Ascending aorta (tissue), 2 donors: Measurements from ENCODE around the gene CD40. TPM values are rescaled to one million over a fixed set of nuclear protein-coding genes. Genes with fewer than 3 reads are reported as not detected.

Source experiments
- DNase-seq, 2 donors: peaks; one replicate each; pipeline ENCODE4 v3.0.0-alpha.2; 2019; ENCODE audit warnings: low spot score in 2 of 2
- H3K27ac ChIP-seq, 2 donors: fragments of 200-600 bp; sonication (generic); one replicate each; pipeline ENCODE4 v1.5.1; 2016 to 2017; ENCODE audit warnings: mild to moderate bottlenecking in 1 of 2
- H3K27me3 ChIP-seq: fragments of 200-600 bp; sonication (generic); one replicate; pipeline ENCODE4 v1.5.1; 2017
- H3K36me3 ChIP-seq, 2 donors: fragments of 200-600 bp; sonication (generic); one replicate each; pipeline ENCODE4 v1.5.1; 2016
- H3K4me1 ChIP-seq, 2 donors: fragments of 200-600 bp; sonication (generic); one replicate each; pipeline ENCODE4 v1.5.1; 2016 to 2017; ENCODE audit warnings: mild to moderate bottlenecking in 1 of 2
- H3K4me3 ChIP-seq, 2 donors: fragments of 200-600 bp; sonication (generic); one replicate each; pipeline ENCODE4 v1.5.1; 2016 to 2017; ENCODE audit warnings: mild to moderate bottlenecking in 1 of 2
- H3K9me3 ChIP-seq, 2 donors: fragments of 200-600 bp; sonication (generic); one replicate each; pipeline ENCODE4 v1.5.1; 2016
- intact Hi-C: fragments of 100-400 bp; cut with DNase I; formaldehyde crosslinking; loops from one replicate; pipeline ENCODE4 v1.15.1; 2023
- total RNA-seq: library from RNA; depleted of rRNA; stranded (reverse); fragments of >200 nt; gene quantifications from one replicate; pipeline ENCODE4 v1.1.0, GENCODE V29; 2016
- TF ChIP-seq, protein P1 (sequence below), 3 experiments: fragments of 200-600 bp in 2 of 3; fragments of 450-650 bp in 1 of 3; sonication (generic) in 2 of 3; IDR thresholded peaks; one replicate each; pipeline ENCODE4 v1.5.1; 2016 to 2019; ENCODE audit warnings: antibody characterized with exemption in 3 of 3, mild to moderate bottlenecking in 1 of 3, moderate library complexity in 1 of 3

Gene CD40
- total RNA-seq, 1 donor from 2014 or later: 34.7 TPM

DNA sequence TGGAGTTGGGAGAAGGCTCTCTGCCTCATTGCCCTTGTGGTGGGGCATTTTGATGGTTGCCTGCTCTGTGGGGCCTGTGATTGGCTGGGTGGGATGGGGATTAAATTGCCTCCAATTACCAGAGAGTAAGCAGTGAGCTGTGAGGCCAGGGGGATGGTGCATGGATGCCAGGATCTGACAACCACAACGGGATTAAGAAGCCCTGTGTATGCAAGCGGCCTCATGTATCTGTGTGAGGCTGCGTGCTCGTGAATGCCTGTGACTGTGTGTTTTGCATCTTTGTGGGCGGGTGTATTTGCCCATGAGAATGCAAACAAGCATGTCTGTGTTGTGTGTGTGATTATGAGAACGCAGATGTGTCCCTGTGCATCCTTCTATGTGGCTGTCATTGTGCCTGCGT is 46.1 kb downstream of the CD40 start:
- Histone ChIP-seq H3K27me3 (no peaks in the 10 kb centered on the region), H3K27ac (no peak overlapping the region), H3K9me3 (no peaks in the 10 kb centered on the region), H3K4me3 (no peak overlapping the region), H3K36me3 (no peaks in the 10 kb centered on the region), H3K4me1 (no peaks in the 10 kb centered on the region)
- TF ChIP-seq, protein P1, sequence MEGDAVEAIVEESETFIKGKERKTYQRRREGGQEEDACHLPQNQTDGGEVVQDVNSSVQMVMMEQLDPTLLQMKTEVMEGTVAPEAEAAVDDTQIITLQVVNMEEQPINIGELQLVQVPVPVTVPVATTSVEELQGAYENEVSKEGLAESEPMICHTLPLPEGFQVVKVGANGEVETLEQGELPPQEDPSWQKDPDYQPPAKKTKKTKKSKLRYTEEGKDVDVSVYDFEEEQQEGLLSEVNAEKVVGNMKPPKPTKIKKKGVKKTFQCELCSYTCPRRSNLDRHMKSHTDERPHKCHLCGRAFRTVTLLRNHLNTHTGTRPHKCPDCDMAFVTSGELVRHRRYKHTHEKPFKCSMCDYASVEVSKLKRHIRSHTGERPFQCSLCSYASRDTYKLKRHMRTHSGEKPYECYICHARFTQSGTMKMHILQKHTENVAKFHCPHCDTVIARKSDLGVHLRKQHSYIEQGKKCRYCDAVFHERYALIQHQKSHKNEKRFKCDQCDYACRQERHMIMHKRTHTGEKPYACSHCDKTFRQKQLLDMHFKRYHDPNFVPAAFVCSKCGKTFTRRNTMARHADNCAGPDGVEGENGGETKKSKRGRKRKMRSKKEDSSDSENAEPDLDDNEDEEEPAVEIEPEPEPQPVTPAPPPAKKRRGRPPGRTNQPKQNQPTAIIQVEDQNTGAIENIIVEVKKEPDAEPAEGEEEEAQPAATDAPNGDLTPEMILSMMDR (IDR thresholded peaks at IDR 0.05): no peak
- DNase-seq: no peak
- intact Hi-C loops: no loop called here

DNA sequence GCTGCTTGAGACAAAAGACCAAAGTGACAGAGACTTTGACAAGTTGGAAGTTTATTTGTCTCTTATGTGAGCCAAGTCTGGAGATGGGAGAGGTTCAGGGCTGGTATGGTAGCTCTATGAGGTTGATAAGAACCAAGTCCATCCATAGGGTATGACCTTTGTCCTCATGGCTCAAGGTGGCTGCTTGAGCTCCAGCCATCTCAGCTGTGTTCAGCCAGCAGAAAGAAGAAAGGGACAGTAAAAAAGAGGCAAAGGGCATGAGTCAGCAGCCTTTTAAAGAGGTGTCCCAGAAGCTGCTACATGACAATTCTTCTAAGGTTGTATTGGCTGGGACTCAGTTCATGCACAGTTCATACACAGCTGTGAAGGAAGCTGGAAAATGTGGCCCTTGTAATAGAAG is 49.0 kb downstream of the CD40 start:
- H3K27ac ChIP-seq: no peak overlapping the region
- intact Hi-C loops: no loop called here
- H3K36me3 ChIP-seq: no peaks in the 10 kb centered on the region
- H3K4me1 ChIP-seq: no peaks in the 10 kb centered on the region
- DNase-seq: no peak
- H3K27me3 ChIP-seq: no peaks in the 10 kb centered on the region
- TF ChIP-seq, protein P1 (IDR thresholded peaks at IDR 0.05): no peak
- H3K9me3 ChIP-seq: no peaks in the 10 kb centered on the region
- H3K4me3 ChIP-seq: no peak overlapping the region

DNA sequence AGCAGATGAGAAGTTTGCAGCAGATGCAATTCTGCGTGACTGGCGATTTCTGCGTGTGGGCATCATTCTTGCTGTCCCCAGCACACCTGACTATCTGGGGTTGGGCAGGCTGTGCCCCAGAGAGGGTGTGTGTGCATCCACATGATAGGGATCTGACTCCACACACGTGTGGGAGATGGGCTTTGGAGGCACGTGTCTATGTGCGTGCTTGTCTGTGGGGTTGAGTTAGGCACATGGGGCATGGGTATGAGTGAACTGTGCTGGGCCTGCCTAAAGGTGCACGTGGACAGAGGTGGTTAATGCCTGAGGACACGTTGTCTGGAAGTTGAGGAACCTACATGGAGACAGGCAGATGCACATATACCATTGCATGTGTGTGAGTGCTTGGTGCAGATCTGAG is 50.3 kb downstream of the CD40 start:
- Histone ChIP-seq H3K27me3 (peaks cover 3% of the 10 kb centered on the region), H3K27ac (no peak overlapping the region), H3K36me3 (no peaks in the 10 kb centered on the region), H3K4me3 (no peak overlapping the region), H3K9me3 (no peaks in the 10 kb centered on the region), H3K4me1 (no peaks in the 10 kb centered on the region)
- no peak for DNase-seq
- intact Hi-C loops: no loop called here
- TF ChIP-seq, protein P1 (IDR thresholded peaks at IDR 0.05): no peak

DNA sequence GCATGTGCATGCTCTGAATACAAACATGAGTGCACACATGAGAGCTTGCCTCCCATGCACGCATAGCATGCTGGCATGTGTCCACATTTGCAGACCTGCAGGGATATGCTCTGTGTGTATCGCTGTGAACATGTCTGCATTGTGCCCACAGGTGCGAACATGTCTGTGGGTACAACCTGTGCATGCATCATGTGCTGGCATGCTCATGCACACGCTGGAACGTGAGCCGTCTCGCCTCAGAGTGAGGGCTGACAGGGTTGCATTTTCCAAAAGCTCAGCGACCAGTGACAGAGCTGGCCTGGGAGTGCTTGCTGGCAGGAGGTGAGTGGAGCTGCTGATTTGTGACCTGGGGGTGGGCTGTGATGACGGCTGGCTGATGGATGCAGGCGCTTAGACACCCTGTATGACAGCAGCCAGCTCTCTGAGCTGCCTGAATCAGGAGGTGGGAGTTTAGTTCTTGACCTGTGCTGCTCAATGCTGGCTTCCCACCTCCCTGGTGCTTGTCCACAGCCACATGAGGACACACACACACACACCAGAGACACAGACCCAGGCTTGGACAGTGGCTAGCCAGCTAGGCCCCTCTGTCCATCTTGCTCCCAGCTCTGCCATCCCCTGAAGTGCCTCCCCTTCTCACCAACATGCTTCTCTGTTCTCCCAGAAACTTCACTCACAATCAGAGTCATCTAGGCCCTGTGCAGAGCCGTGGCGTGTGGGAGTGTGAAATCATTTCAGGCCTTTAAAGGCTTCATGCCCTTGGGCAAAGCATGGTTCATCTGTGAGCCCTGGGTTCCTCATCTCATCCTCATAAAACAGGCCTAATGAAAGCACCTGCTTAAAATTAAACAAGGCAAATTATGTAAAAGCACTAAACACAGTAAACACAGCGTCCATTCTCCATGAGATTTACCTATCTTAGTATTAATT is 51.4 kb downstream of the CD40 start:
- Histone ChIP-seq H3K27me3 (peaks cover 13% of the 10 kb centered on the region), H3K9me3 (no peaks in the 10 kb centered on the region), H3K36me3 (no peaks in the 10 kb centered on the region), H3K4me3 (no peak overlapping the region), H3K4me1 (no peaks in the 10 kb centered on the region), H3K27ac (no peak overlapping the region)
- no peak for DNase-seq
- TF ChIP-seq, protein P1 (IDR thresholded peaks at IDR 0.05): no peak
- intact Hi-C loops: loop anchor here (5.0 kb wide), 1 partner anchor 147 kb away; no protein-coding TSS in a partner anchor

DNA sequence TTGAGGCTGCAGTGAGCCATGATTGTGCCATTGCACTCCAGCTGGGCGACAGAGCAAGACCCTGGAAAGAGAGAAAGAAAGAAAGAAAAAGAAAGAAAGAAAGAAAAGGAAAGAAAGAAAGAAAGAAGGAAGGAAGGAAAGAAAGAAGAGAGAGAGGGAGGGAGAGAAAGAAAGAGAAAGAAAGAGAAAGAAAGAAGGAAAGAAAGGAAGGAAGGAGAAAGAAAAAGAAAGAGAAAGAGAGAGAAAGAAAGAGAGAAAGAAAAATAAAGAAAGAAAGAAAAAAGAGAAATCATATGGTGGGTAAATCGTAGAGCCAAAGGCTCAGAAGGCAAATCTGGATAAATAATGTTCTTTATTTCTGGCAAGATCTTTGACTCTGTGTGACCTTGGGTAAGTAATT is 53.4 kb downstream of the CD40 start:
- intact Hi-C loops: loop anchor here (5.0 kb wide), 1 partner anchor 149 kb away; no protein-coding TSS in a partner anchor
- TF ChIP-seq, protein P1 (IDR thresholded peaks at IDR 0.05): no peak
- DNase-seq: no peak
- Histone ChIP-seq H3K4me1 (no peaks in the 10 kb centered on the region), H3K36me3 (no peaks in the 10 kb centered on the region), H3K27me3 (peaks cover 21% of the 10 kb centered on the region), H3K9me3 (no peaks in the 10 kb centered on the region), H3K4me3 (no peak overlapping the region), H3K27ac (no peak overlapping the region)
